BLaER1 (cell line): Measurements from ENCODE around the gene HPS4.

Experiments used
- H3K27ac ChIP-seq: shearing (Covaris generic); formaldehyde crosslinking; 2 replicates; pipeline ENCODE4 v1.8.1; 2022
- H3K27me3 ChIP-seq: shearing (Covaris generic); formaldehyde crosslinking; 2 replicates; pipeline ENCODE4 v1.8.1; 2022
- H3K36me3 ChIP-seq: shearing (Covaris generic); formaldehyde crosslinking; 2 replicates; pipeline ENCODE4 v1.8.1; 2022
- H3K4me1 ChIP-seq: shearing (Covaris generic); formaldehyde crosslinking; 2 replicates; pipeline ENCODE4 v1.8.1; 2022
- H3K4me2 ChIP-seq: shearing (Covaris generic); formaldehyde crosslinking; 2 replicates; pipeline ENCODE4 v1.8.1; 2022
- H3K4me3 ChIP-seq: shearing (Covaris generic); formaldehyde crosslinking; 2 replicates; pipeline ENCODE4 v1.8.1; 2022
- H3K9ac ChIP-seq: shearing (Covaris generic); formaldehyde crosslinking; 2 replicates; pipeline ENCODE4 v1.8.1; 2022
- H3K9me3 ChIP-seq: shearing (Covaris generic); formaldehyde crosslinking; 2 replicates; pipeline ENCODE4 v1.8.1; 2022
- H4K20me1 ChIP-seq: shearing (Covaris generic); formaldehyde crosslinking; 2 replicates; pipeline ENCODE4 v1.8.1; 2022
- Cebpa-rat ChIP-seq: shearing (Covaris generic); IDR thresholded peaks from 2 replicates; pipeline ENCODE4 v1.8.1; 2022

The HPS4 gene

DNA sequence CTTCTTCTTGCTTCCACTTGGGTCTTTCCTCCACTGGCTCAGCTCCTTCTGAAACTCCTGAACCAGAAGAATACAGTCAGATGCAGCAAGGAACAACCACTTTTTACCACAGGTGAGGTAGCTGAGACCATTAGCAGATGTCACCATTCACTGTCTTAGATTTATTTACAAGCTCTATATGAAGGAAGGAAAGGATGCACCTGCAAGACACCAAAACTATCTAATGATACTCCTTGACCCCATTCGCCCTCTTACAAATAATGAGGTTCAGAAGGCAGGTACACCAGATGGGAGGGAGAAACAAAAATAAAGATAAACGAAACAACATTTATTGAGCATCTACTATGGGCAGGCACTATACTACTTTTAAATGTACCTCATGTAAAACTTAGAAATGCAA is 18.4 kb upstream of the HPS4 start:
- Histone ChIP-seq H3K4me1 (peaks cover 97% of the 10 kb centered on the region), H3K9ac (peak overlapping the region; percentile 78), H3K27ac (peak overlapping the region; percentile 92), H4K20me1 (peaks cover 3% of the 10 kb centered on the region; the same call in 1 of the 2 replicates), H3K27me3 (no peaks in the 10 kb centered on the region), H3K36me3 (peaks cover 83% of the 10 kb centered on the region), H3K9me3 (peaks cover 6% of the 10 kb centered on the region; the same call in 1 of the 2 replicates), H3K4me3 (peak overlapping the region; percentile 64), H3K4me2 (peak overlapping the region; percentile 95)
- TF ChIP-seq Cebpa-rat = no peak

DNA sequence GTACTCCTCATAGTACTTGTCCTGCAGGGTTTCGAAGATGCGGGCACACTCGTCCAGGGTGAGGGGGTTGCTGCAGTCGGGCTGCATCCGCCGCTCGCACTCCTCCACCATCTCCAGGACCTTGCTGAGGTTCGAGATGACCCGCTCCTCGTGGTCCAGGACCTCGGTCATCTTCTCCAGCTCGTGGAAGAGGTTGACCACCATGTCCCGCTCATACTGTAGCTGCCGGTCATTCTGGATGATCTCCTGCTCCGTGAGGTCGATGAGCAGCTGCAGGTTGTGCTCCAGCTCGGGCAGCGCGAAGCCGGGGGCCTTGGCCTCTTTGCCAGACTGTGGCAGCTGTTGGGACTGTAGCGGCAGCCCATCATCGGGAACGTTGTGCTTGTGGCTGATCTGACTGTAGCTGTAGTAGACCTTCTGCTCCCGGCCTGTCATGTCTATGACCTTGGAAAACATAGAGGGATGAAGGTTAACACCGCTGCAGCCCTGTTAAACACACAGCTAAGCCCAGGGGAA is 15.7 kb upstream of the HPS4 start:
- Histone ChIP-seq H3K4me2 (peak overlapping the region; percentile 95), H3K4me3 (peak overlapping the region; percentile 64; the same call in 1 of the 2 replicates), H3K9me3 (peaks cover 6% of the 10 kb centered on the region; the same call in 1 of the 2 replicates), H3K4me1 (peaks cover 93% of the 10 kb centered on the region), H3K27me3 (no peaks in the 10 kb centered on the region), H3K36me3 (peaks cover 84% of the 10 kb centered on the region), H3K27ac (peak overlapping the region; percentile 92), H3K9ac (peak overlapping the region; percentile 78), H4K20me1 (peaks cover 7% of the 10 kb centered on the region; the same call in 1 of the 2 replicates)
- no peak for TF ChIP-seq Cebpa-rat

DNA sequence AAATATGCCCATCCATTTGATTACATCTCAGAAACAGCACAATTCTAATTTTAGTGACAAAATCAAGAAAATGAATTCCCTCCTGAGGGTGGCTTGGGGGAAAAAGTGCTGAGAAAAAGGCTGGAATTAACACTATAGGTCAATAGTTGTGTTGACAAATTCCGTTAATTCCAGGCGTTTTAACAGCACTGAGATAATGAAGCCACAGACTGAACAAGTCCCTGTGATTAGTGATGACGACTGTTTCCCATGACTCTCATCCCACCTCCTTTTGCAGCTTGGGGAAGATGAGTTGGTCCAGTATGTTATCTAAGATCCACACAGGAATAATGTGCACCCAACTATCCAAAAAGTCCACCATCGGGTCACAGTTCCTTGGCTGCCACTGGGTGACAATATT is 12.9 kb upstream of the HPS4 start:
- H3K9me3 ChIP-seq = peaks cover 6% of the 10 kb centered on the region; the same call in 1 of the 2 replicates
- no peak for TF ChIP-seq Cebpa-rat
- H3K4me1 ChIP-seq = peaks cover 96% of the 10 kb centered on the region
- H3K27me3 ChIP-seq = no peaks in the 10 kb centered on the region
- peak overlapping the region; percentile 7; the same call in 1 of the 2 replicates for H3K9ac ChIP-seq
- H3K4me2 ChIP-seq = peak overlapping the region; percentile 45; the same call in 1 of the 2 replicates
- H3K27ac ChIP-seq = peak overlapping the region; percentile 14
- H3K4me3 ChIP-seq = no peak overlapping the region
- peaks cover 98% of the 10 kb centered on the region for H3K36me3 ChIP-seq
- H4K20me1 ChIP-seq = peaks cover 7% of the 10 kb centered on the region; the same call in 1 of the 2 replicates

- Histone ChIP-seq H3K36me3 (peaks cover 100% of the 10 kb centered on the region), H3K4me1 (peaks cover 96% of the 10 kb centered on the region)
- TF ChIP-seq Cebpa-rat = no peak
Observed at GRCh38 chr22:26494506-26494905, 10.9 kb upstream of the HPS4 start.

DNA sequence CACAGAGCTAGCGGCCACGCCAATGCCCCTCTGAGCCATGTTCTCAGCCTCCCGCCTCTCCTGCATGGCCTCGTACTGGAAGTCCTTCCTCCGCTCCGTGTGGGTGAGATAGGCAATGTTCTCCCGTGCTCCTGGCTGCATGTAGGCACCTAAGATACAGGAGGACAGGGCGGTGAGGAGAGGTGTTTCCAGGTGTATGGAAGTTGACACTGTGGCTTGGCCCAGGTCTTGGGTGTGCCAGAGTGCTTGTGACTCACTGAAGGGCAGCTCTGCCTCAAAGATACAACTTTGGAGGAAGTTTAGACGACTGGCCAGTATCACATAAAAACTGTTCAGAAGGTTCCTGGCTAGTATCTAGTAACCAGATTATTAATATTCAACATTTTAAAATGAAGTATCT is 8.6 kb upstream of the HPS4 start:
- Histone ChIP-seq H3K4me3 (no peak overlapping the region), H3K27ac (peak overlapping the region; percentile 98), H3K9me3 (no peaks in the 10 kb centered on the region), H3K4me1 (peaks cover 96% of the 10 kb centered on the region), H3K36me3 (peaks cover 87% of the 10 kb centered on the region), H4K20me1 (peaks cover 6% of the 10 kb centered on the region; the same call in 1 of the 2 replicates), H3K9ac (peak overlapping the region; percentile 100; the same call in 1 of the 2 replicates), H3K4me2 (peak overlapping the region; percentile 94; the same call in 1 of the 2 replicates), H3K27me3 (no peaks in the 10 kb centered on the region)
- no peak for TF ChIP-seq Cebpa-rat

More at GRCh38 chr22:26494506-26494905, 10.9 kb upstream of the HPS4 start:
- Histone ChIP-seq H3K4me2 (peak overlapping the region; percentile 94; the same call in 1 of the 2 replicates), H3K4me3 (no peak overlapping the region), H3K9ac (no peak overlapping the region), H4K20me1 (peaks cover 7% of the 10 kb centered on the region; the same call in 1 of the 2 replicates), H3K9me3 (peaks cover 6% of the 10 kb centered on the region; the same call in 1 of the 2 replicates), H3K27ac (no peak overlapping the region), H3K27me3 (no peaks in the 10 kb centered on the region)

GRCh38 chr22:26489447-26490036 is 6.0 kb upstream of the HPS4 start:
- Histone ChIP-seq H3K27me3 (no peaks in the 10 kb centered on the region), H3K4me2 (peak overlapping the region; percentile 94), H3K36me3 (peaks cover 60% of the 10 kb centered on the region), H3K4me3 (peak overlapping the region; percentile 90), H3K27ac (peak overlapping the region; percentile 98), H3K9me3 (no peaks in the 10 kb centered on the region), H3K4me1 (peaks cover 100% of the 10 kb centered on the region), H4K20me1 (no peaks in the 10 kb centered on the region; the same call in 1 of the 2 replicates), H3K9ac (peak overlapping the region; percentile 100)
- TF ChIP-seq Cebpa-rat = no peak

GRCh38 chr22:26487996-26488395 is 4.4 kb upstream of the HPS4 start:
- Histone ChIP-seq H3K4me1 (peaks cover 87% of the 10 kb centered on the region), H3K4me2 (peak overlapping the region; percentile 94), H3K36me3 (peaks cover 45% of the 10 kb centered on the region)

DNA sequence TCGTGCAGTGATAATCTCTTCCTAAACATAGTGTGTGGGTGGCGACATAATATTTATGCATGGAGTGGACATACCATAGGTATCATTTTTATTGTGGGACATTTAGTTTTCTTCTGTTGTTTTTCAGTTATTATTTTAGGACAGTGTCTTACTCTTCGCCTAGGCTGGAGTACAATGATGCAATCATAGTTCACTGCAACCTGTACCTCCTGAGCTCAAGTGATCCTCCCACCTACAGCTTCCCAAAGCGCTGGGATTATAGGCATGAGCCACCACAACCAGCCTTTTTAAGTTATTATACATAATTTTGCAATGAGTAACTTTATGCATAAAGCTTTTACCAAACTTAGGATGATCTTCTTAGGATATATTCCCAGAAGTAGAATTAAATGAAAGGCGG is 2.8 kb upstream of the HPS4 start:
- Histone ChIP-seq H3K9me3 (no peaks in the 10 kb centered on the region), H4K20me1 (no peaks in the 10 kb centered on the region), H3K4me3 (peak overlapping the region; percentile 90), H3K27me3 (no peaks in the 10 kb centered on the region), H3K36me3 (peaks cover 29% of the 10 kb centered on the region), H3K27ac (peak overlapping the region; percentile 98), H3K4me2 (peak overlapping the region; percentile 94), H3K4me1 (peaks cover 78% of the 10 kb centered on the region), H3K9ac (peak overlapping the region; percentile 100)
- 0 out of 2 replicates have a peak, but pooled peaks have one; percentile 26 for TF ChIP-seq Cebpa-rat

More at GRCh38 chr22:26487996-26488395, 4.4 kb upstream of the HPS4 start:
- Histone ChIP-seq H3K27ac (peak overlapping the region; percentile 98), H3K27me3 (no peaks in the 10 kb centered on the region), H3K9ac (peak overlapping the region; percentile 100), H3K9me3 (no peaks in the 10 kb centered on the region), H3K4me3 (peak overlapping the region; percentile 90), H4K20me1 (no peaks in the 10 kb centered on the region)
- TF ChIP-seq Cebpa-rat = no peak

GRCh38 chr22:26485806-26486390 is 2.3 kb upstream of the HPS4 start:
- no peak for TF ChIP-seq Cebpa-rat
- no peaks in the 10 kb centered on the region for H3K27me3 ChIP-seq
- peaks cover 73% of the 10 kb centered on the region for H3K4me1 ChIP-seq
- no peaks in the 10 kb centered on the region for H3K9me3 ChIP-seq
- no peaks in the 10 kb centered on the region for H4K20me1 ChIP-seq
- H3K27ac ChIP-seq = peak overlapping the region; percentile 98
- peak overlapping the region; percentile 94 for H3K4me2 ChIP-seq
- peak overlapping the region; percentile 90 for H3K4me3 ChIP-seq
- H3K36me3 ChIP-seq = peaks cover 24% of the 10 kb centered on the region
- H3K9ac ChIP-seq = peak overlapping the region; percentile 100

DNA sequence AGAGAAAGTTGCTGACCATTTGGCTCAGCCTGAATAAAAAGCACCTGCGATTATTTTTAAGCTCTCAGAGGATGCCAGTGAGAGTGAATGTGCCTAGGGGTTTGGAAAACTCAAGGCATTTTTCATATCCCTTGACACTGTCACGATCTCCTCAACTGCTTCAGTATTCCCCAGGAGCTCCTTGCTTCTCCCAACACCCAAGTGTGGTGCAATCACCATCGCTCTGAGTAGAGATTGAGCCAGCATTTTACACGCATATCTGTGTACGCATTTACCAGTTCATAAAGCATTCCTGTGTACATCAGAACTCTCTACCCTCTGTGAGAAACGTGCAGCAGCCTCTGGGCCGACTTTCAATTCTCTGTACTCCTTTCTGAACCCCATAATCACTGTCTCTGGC is 1.4 kb upstream of the HPS4 start:
- Histone ChIP-seq H3K4me3 (peak overlapping the region; percentile 90), H3K4me1 (peaks cover 64% of the 10 kb centered on the region), H3K27me3 (no peaks in the 10 kb centered on the region), H3K9ac (peak overlapping the region; percentile 100), H3K4me2 (peak overlapping the region; percentile 94), H3K36me3 (peaks cover 15% of the 10 kb centered on the region), H4K20me1 (no peaks in the 10 kb centered on the region), H3K9me3 (no peaks in the 10 kb centered on the region), H3K27ac (peak overlapping the region; percentile 98)
- TF ChIP-seq Cebpa-rat = no peak
